HG02763 (cell line): ENCODE measurements around the gene ZNF805.
"Not testable (repeated sequence)": the region's sequence is repeated elsewhere in the genome, so short reads cannot be mapped to it uniquely, and the experiment has no call there.

Source experiments
- ATAC-seq: cut with Tn5 transposase; IDR thresholded peaks from one replicate; pipeline ENCODE4 v1.9.1; 2021; ENCODE audit warnings: mild to moderate bottlenecking, moderate library complexity; ENCODE audit not compliant: unreplicated experiment

Gene ZNF805

GRCh38 chr19:57267291-57267690 is 26.9 kb downstream of the ZNF805 start:
- no peak for ATAC-seq

- ATAC-seq = peak; percentile 44
These were observed 29.3 kb downstream of the ZNF805 start for GRCh38 chr19:57269515-57270250.

GRCh38 chr19:57271280-57271679 is 30.8 kb downstream of the ZNF805 start:
- no peak for ATAC-seq

- ATAC-seq = no peak
These were observed 32.6 kb downstream of the ZNF805 start for GRCh38 chr19:57273014-57273413.

GRCh38 chr19:57276430-57276829 is 36.0 kb downstream of the ZNF805 start:
- ATAC-seq = no peak

GRCh38 chr19:57278481-57278880 is 38.0 kb downstream of the ZNF805 start:
- not testable (repeated sequence) for ATAC-seq

- peak; percentile 62 for ATAC-seq
These were observed 39.2 kb downstream of the ZNF805 start for GRCh38 chr19:57279418-57280164.

GRCh38 chr19:57280165-57280961 is 39.9 kb downstream of the ZNF805 start, which contains the start of gene ZNF460:
ZNF460 (plus strand) TSS chr19:57280485; CDS start chr19:57280807, 322 bp downstream.
- peak; percentile 77 for ATAC-seq

- no peak for ATAC-seq
These were observed 40.5 kb downstream of the ZNF805 start for GRCh38 chr19:57280962-57281400.

GRCh38 chr19:57282011-57282643 is 41.7 kb downstream of the ZNF805 start:
- no peak for ATAC-seq

- no peak for ATAC-seq
These were observed 47.9 kb downstream of the ZNF805 start for GRCh38 chr19:57288373-57288772.

GRCh38 chr19:57290970-57291369 is 50.5 kb downstream of the ZNF805 start:
- ATAC-seq = no peak

GRCh38 chr19:57292547-57292946 is 52.1 kb downstream of the ZNF805 start:
- ATAC-seq = no peak

- no peak for ATAC-seq
These were observed 53.3 kb downstream of the ZNF805 start for GRCh38 chr19:57293719-57294118.

- no peak for ATAC-seq
These were observed 61.6 kb downstream of the ZNF805 start for GRCh38 chr19:57302020-57302465.

- ATAC-seq = no peak
These were observed 62.4 kb downstream of the ZNF805 start for GRCh38 chr19:57302727-57303401.
